Measurements from ENCODE around the gene NCKAP5. TPM values are rescaled to one million over a fixed set of nuclear protein-coding genes. Genes with fewer than 3 reads are reported as not detected.

Gene NCKAP5
- total and polyA plus RNA-seq, 7 donors, result 0.03 to 1.2 (median 0.22) TPM

GRCh38 chr2:133417415-133417814 is 150.8 kb downstream of the NCKAP5 start:
- ATAC-seq (no peak), DNase-seq (no peak)
- H3K4me1 ChIP-seq, result no peaks in the 10 kb centered on the region
- H3K27me3 ChIP-seq (ENCODE audit: insufficient read depth in 3 of 3, low read length in 2 of 3), result peaks cover 0 to 2% (median 0%) of the 10 kb centered on the region in 3 donors
- H3K27ac ChIP-seq, result no peak overlapping the region
- WGBS, 3 donors, result 74 to 82% (median 77%) methylated on average over 4 of the region's 4 CpGs
- no peaks in the 10 kb centered on the region for H3K36me3 ChIP-seq (ENCODE audit: insufficient read depth in 1 of 2, low read depth in 1 of 2)
- H3K4me3 ChIP-seq, result no peak overlapping the region
- intact Hi-C loops (cut with DNase I), result no loop called here
- TF ChIP-seq, protein P1, sequence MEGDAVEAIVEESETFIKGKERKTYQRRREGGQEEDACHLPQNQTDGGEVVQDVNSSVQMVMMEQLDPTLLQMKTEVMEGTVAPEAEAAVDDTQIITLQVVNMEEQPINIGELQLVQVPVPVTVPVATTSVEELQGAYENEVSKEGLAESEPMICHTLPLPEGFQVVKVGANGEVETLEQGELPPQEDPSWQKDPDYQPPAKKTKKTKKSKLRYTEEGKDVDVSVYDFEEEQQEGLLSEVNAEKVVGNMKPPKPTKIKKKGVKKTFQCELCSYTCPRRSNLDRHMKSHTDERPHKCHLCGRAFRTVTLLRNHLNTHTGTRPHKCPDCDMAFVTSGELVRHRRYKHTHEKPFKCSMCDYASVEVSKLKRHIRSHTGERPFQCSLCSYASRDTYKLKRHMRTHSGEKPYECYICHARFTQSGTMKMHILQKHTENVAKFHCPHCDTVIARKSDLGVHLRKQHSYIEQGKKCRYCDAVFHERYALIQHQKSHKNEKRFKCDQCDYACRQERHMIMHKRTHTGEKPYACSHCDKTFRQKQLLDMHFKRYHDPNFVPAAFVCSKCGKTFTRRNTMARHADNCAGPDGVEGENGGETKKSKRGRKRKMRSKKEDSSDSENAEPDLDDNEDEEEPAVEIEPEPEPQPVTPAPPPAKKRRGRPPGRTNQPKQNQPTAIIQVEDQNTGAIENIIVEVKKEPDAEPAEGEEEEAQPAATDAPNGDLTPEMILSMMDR (IDR thresholded peaks at IDR 0.05), result no peak
- no peaks in the 10 kb centered on the region for H3K9me3 ChIP-seq

GRCh38 chr2:133416736-133417135 is 151.5 kb downstream of the NCKAP5 start:
- ATAC-seq, result no peak
- no peak for DNase-seq
- H3K9me3 ChIP-seq, result no peaks in the 10 kb centered on the region
- no peak overlapping the region for H3K27ac ChIP-seq
- H3K4me1 ChIP-seq, result no peaks in the 10 kb centered on the region
- TF ChIP-seq, protein P1 (IDR thresholded peaks at IDR 0.05), result no peak
- H3K4me3 ChIP-seq, result no peak overlapping the region
- intact Hi-C loops (cut with DNase I), result no loop called here
- 50 to 69% (median 51%) methylated on average over 4 of the region's 4 CpGs for WGBS, 3 donors
- peaks cover 0 to 2% (median 0%) of the 10 kb centered on the region in 3 donors for H3K27me3 ChIP-seq (ENCODE audit: insufficient read depth in 3 of 3, low read length in 2 of 3)
- H3K36me3 ChIP-seq (ENCODE audit: insufficient read depth in 1 of 2, low read depth in 1 of 2), result no peaks in the 10 kb centered on the region

DNA sequence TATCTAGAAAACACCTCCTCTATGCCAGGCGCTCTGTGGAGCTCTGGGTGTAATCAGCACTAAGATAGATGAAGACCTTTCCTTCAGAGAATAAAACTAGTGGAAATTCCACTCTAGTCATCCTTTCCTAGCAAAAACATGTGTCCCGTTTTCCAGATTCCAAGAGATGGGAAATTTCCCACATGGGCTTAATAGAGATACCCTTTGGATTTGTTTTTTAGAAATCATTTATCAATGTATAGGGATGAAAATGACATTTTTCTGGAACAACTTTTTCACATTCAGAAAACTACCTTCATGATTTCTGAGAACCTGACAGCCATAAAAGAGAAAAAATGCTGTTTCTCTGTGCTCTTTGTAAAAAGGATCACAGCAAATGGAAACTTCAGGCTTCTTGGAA is 152.1 kb downstream of the NCKAP5 start:
- TF ChIP-seq, protein P1 (IDR thresholded peaks at IDR 0.05), result no peak
- no peaks in the 10 kb centered on the region for H3K9me3 ChIP-seq
- H3K4me1 ChIP-seq, result no peaks in the 10 kb centered on the region
- no peak for DNase-seq
- ATAC-seq, result no peak
- no peaks in the 10 kb centered on the region for H3K36me3 ChIP-seq (ENCODE audit: insufficient read depth in 1 of 2, low read depth in 1 of 2)
- no peak overlapping the region for H3K4me3 ChIP-seq
- H3K27me3 ChIP-seq (ENCODE audit: insufficient read depth in 3 of 3, low read length in 2 of 3), result peaks cover 0 to 2% (median 0%) of the 10 kb centered on the region in 3 donors
- 78 to 85% (median 78%) methylated on average over 2 of the region's 2 CpGs for WGBS, 3 donors
- H3K27ac ChIP-seq, result no peak overlapping the region
- intact Hi-C loops (cut with DNase I), result no loop called here

DNA sequence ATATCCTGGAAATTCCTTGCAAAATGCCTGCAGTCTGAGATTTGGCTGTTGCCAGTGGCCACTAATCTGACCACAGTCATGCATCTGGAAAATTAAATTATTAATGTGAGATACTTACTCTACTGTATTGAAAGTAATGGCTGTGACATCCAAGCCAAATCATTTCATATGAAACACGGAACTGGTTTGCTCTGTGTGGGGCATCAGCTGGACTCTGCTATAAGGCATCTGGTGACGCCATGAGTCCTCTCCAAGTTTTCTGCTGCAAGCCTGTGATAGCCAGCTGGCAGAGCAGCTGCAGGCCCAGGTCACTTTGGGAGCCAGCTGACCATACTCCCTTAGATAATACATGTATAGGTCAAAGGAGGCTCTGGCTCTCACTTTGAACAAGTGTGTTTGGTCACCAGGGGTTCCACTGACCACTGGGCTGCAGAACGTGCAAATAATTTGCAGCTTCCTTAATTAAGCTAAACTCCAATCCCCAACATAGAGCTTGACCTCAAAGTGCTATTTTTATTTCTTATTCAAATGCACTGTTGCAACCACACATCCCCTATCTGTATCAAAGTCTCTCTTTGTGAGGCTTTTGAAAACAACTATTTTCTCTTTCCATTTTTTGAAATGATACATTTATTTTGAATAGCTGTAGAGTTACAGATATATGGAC is 152.9 kb downstream of the NCKAP5 start:
- Histone ChIP-seq H3K36me3 (ENCODE audit: insufficient read depth in 1 of 2, low read depth in 1 of 2) (no peaks in the 10 kb centered on the region), H3K27me3 (ENCODE audit: insufficient read depth in 3 of 3, low read length in 2 of 3) (peaks cover 0 to 2% (median 0%) of the 10 kb centered on the region in 3 donors), H3K4me3 (no peak overlapping the region), H3K9me3 (no peaks in the 10 kb centered on the region), H3K27ac (no peak overlapping the region), H3K4me1 (no peaks in the 10 kb centered on the region)
- ATAC-seq (peak in 1 of 4 donors; percentile 62), DNase-seq (no peak)
- 26 to 35% (median 27%) methylated on average over 3 of the region's 3 CpGs for WGBS, 3 donors
- TF ChIP-seq, protein P1 (IDR thresholded peaks at IDR 0.05), result no peak
- intact Hi-C loops (cut with DNase I), result no loop called here
